H1 (cell line): ENCODE data around the gene LYPD1. TPM values are rescaled to one million over a fixed set of nuclear protein-coding genes. Genes with fewer than 3 reads are reported as not detected.

ENCODE experiments used
- CTCF ChIA-PET: fragments of 300-600 bp; sonication (Branson Sonifier 250); formaldehyde crosslinking; loops from one replicate; lab custom pipeline; 2021; ENCODE audit not compliant: partially characterized antibody; lab: Charles Lee
- POLR2A ChIA-PET: fragments of 300-600 bp; sonication (Branson Sonifier 250); formaldehyde crosslinking; loops from one replicate; lab custom pipeline; 2021; ENCODE audit warnings: inconsistent platforms; ENCODE audit not compliant: partially characterized antibody; lab: Charles Lee
- DNase-seq, 2 experiments: peaks; one replicate each; pipeline versions ENCODE4 v3.0.0 to v3.0.0-alpha.2; 2010 to 2022; ENCODE audit warnings: low spot score in 2 of 2, low read depth in 1 of 2, mixed read lengths in 1 of 2
- FAIRE-seq: peaks from 2 replicates; lab custom pipeline; 2011; peaks lifted over from hg19 to GRCh38; lab: Jason Lieb, UNC
- H2AFZ ChIP-seq: 2 replicates; pipeline ENCODE4 v1.8.1; 2012; ENCODE audit warnings: low read length, inconsistent platforms
- H2AK5ac ChIP-seq: 2 replicates; pipeline ENCODE4 v1.6.1; 2013; ENCODE audit warnings: low read depth, low read length
- H2BK120ac ChIP-seq: replicated peaks from 2 replicates; pipeline ENCODE3; 2013; ENCODE audit warnings: low read depth, low read length, inconsistent platforms
- H2BK12ac ChIP-seq: 2 replicates; pipeline ENCODE4 v1.6.1; 2013; ENCODE audit warnings: low read depth, low read length
- H2BK15ac ChIP-seq: 2 replicates; pipeline ENCODE4 v1.6.1; 2013; ENCODE audit warnings: low read length
- H2BK20ac ChIP-seq: 2 replicates; pipeline ENCODE4 v1.6.1; 2013; ENCODE audit warnings: low read length
- H2BK5ac ChIP-seq: 2 replicates; pipeline ENCODE4 v1.6.1; 2013; ENCODE audit warnings: low read depth, low read length
- H3K14ac ChIP-seq: 2 replicates; pipeline ENCODE4 v1.6.1; 2013; ENCODE audit warnings: inconsistent platforms; ENCODE audit not compliant: insufficient read length
- H3K18ac ChIP-seq: 2 replicates; pipeline ENCODE4 v1.6.1; 2013; ENCODE audit warnings: low read length; ENCODE audit errors: extremely low read depth
- H3K23ac ChIP-seq: 2 replicates; pipeline ENCODE4 v1.6.1; 2013; ENCODE audit warnings: inconsistent platforms; ENCODE audit not compliant: insufficient read length
- H3K23me2 ChIP-seq: 2 replicates; pipeline ENCODE4 v1.6.1; 2013; ENCODE audit warnings: low read depth, low read length
- H3K27ac ChIP-seq: 2 replicates; pipeline ENCODE4 v1.6.1; 2011; ENCODE audit warnings: low read depth, low read length, inconsistent platforms
- H3K27me3 ChIP-seq, 4 experiments: replicated peaks in 1 of 4; 1 replicate in 1 of 4; 2 replicates in 3 of 4; pipeline versions ENCODE4 v1.6.1 to v1.8.1; 2011 to 2013; ENCODE audit warnings: low read length in 3 of 4, mild to moderate bottlenecking in 3 of 4, inconsistent platforms in 2 of 4, mixed read lengths in 2 of 4, moderate library complexity in 1 of 4; ENCODE audit not compliant: control insufficient read depth in 3 of 4, insufficient read depth in 3 of 4; ENCODE audit errors: extremely low read depth in 1 of 4
- H3K36me3 ChIP-seq, 4 experiments: 2 replicates each; pipeline versions ENCODE4 v1.6.1 to v1.8.1; 2011 to 2013; ENCODE audit warnings: mild to moderate bottlenecking in 4 of 4, low read length in 3 of 4, moderate library complexity in 2 of 4, control low read depth in 1 of 4, inconsistent platforms in 1 of 4; ENCODE audit not compliant: insufficient read depth in 4 of 4, control insufficient read depth in 2 of 4
- H3K4ac ChIP-seq: replicated peaks from 2 replicates; pipeline ENCODE3; 2013; ENCODE audit warnings: low read length, low read depth, mixed read lengths, inconsistent platforms; ENCODE audit not compliant: insufficient read length
- H3K4me1 ChIP-seq, 4 experiments: replicated peaks in 1 of 4; 1 replicate in 1 of 4; 2 replicates in 3 of 4; pipeline versions ENCODE4 v1.6.1 to v1.8.1; 2011 to 2013; ENCODE audit warnings: low read length in 3 of 4, inconsistent platforms in 2 of 4, mixed read lengths in 1 of 4; ENCODE audit not compliant: insufficient read depth in 4 of 4, control insufficient read depth in 3 of 4
- H3K4me2 ChIP-seq, 2 experiments: 2 replicates each; pipeline versions ENCODE4 v1.6.1 to v1.8.1; 2011 to 2013; ENCODE audit warnings: low read depth in 2 of 2, low read length in 2 of 2, control low read depth in 1 of 2, inconsistent platforms in 1 of 2, mild to moderate bottlenecking in 1 of 2; ENCODE audit not compliant: insufficient read depth in 1 of 2
- H3K4me3 ChIP-seq, 4 experiments: fragments of 200-600, 300-600 bp in 1 of 4; sonication (generic), shearing (Covaris generic), sonication (Bioruptor Twin) in 1 of 4; 2 replicates each; pipeline versions ENCODE4 v1.5.1 to v1.8.1; 2011 to 2016; ENCODE audit warnings: low read length in 4 of 4, low read depth in 3 of 4, control low read depth in 2 of 4, inconsistent platforms in 2 of 4, mild to moderate bottlenecking in 2 of 4, mixed read lengths in 1 of 4, moderate library complexity in 1 of 4; ENCODE audit not compliant: insufficient read depth in 2 of 4; ENCODE audit errors: extremely low read depth in 1 of 4
- H3K56ac ChIP-seq: replicated peaks from 2 replicates; pipeline ENCODE3; 2013; ENCODE audit warnings: low read depth, mild to moderate bottlenecking, mixed read lengths, low read length, inconsistent platforms; ENCODE audit not compliant: insufficient read length
- H3K79me1 ChIP-seq: 2 replicates; pipeline ENCODE4 v1.6.1; 2013; ENCODE audit warnings: low read depth, low read length, control low read depth
- H3K79me2 ChIP-seq, 2 experiments: 2 replicates each; pipeline versions ENCODE4 v1.6.1 to v1.8.1; 2012 to 2013; ENCODE audit warnings: low read length in 2 of 2, mild to moderate bottlenecking in 2 of 2, inconsistent platforms in 1 of 2; ENCODE audit not compliant: insufficient read depth in 2 of 2, control insufficient read depth in 1 of 2
- H3K9ac ChIP-seq, 4 experiments: replicated peaks in 1 of 4; 1 replicate in 1 of 4; 2 replicates in 3 of 4; pipeline versions ENCODE4 v1.6.1 to v1.8.1; 2011 to 2013; ENCODE audit warnings: low read depth in 3 of 4, low read length in 3 of 4, control low read depth in 2 of 4, mild to moderate bottlenecking in 2 of 4, moderate library complexity in 2 of 4, inconsistent platforms in 1 of 4; ENCODE audit errors: extremely low read depth in 1 of 4
- H3K9me3 ChIP-seq, 2 experiments: 2 replicates each; pipeline versions ENCODE4 v1.6.1 to v1.8.1; 2012 to 2013; ENCODE audit warnings: mild to moderate bottlenecking in 2 of 2, moderate library complexity in 2 of 2, control low read depth in 1 of 2, inconsistent platforms in 1 of 2, low read depth in 1 of 2, low read length in 1 of 2, mixed read lengths in 1 of 2; ENCODE audit not compliant: insufficient read depth in 2 of 2
- H4K20me1 ChIP-seq, 2 experiments: replicated peaks in 1 of 2; 2 replicates each; pipeline versions ENCODE3 to v1.8.1; 2011 to 2013; ENCODE audit warnings: inconsistent platforms in 2 of 2, low read length in 2 of 2, mild to moderate bottlenecking in 1 of 2; ENCODE audit not compliant: insufficient read depth in 2 of 2, control insufficient read depth in 1 of 2
- H4K5ac ChIP-seq: 2 replicates; pipeline ENCODE4 v1.6.1; 2013; ENCODE audit warnings: low read length, low read depth, mixed read lengths, inconsistent platforms; ENCODE audit not compliant: insufficient read length
- H4K8ac ChIP-seq: 2 replicates; pipeline ENCODE4 v1.8.0; 2013; ENCODE audit warnings: mild to moderate bottlenecking, moderate library complexity, low read length, inconsistent platforms; ENCODE audit not compliant: insufficient read depth; ENCODE audit errors: extremely low read depth
- H4K91ac ChIP-seq: replicated peaks from 2 replicates; pipeline ENCODE3; 2013; ENCODE audit warnings: low read length, mixed read lengths, inconsistent platforms; ENCODE audit not compliant: insufficient read length
- CBX5 ChIP-seq: fragments of 300-800, 300-1000 bp; sonication (generic); IDR thresholded peaks from 2 replicates; pipeline ENCODE4 v1.7.1; 2016; ENCODE audit warnings: antibody characterized with exemption, low read length, low read depth
- CREB1 ChIP-seq: IDR thresholded peaks from 2 replicates; pipeline ENCODE4 v1.6.1; 2012; ENCODE audit warnings: inconsistent platforms
- MAX ChIP-seq: IDR thresholded peaks from 2 replicates; pipeline ENCODE4 v1.6.1; 2012; ENCODE audit warnings: inconsistent platforms
- RBBP5 ChIP-seq: IDR thresholded peaks from 2 replicates; pipeline ENCODE4 v1.7.1; 2012; ENCODE audit warnings: low read depth, mild to moderate bottlenecking, inconsistent platforms, low read length, moderate library complexity, borderline replicate concordance
- SIRT6 ChIP-seq: IDR thresholded peaks from one replicate; pipeline ENCODE4 v1.7.1; 2012; ENCODE audit warnings: low read length, inconsistent platforms
- polyA plus RNA-seq, 7 experiments: library from polyadenylated mRNA; depleted of rRNA in 3 of 7; stranded (reverse) in 5 of 7; unstranded in 2 of 7; fragments of >200 nt in 5 of 7; fragments of 200-250 nt in 2 of 7; gene quantifications; 1 replicate in 5 of 7; 2 replicates in 1 of 7; 4 replicates in 1 of 7; pipeline versions ENCODE4 v1.2.1 to v1.2.3, GENCODE V29; 2011 to 2013; ENCODE audit warnings: missing spikeins in 2 of 7, mixed read lengths in 2 of 7
- total RNA-seq: library from RNA; stranded (reverse); fragmentation: NEBNext Ultra II Directional; extraction: Animal tissue kit (Norgen Biotek cat#: 25700); gene quantifications from 2 replicates; pipeline ENCODE4 v1.2.1, GENCODE V29; 2021

LYPD1 gene
- total and polyA plus RNA-seq, 2 of the 8 experiments (the other 6 are each of a cell fraction or from before 2014, with no cell fraction given): 1.9 to 2.7 TPM

DNA sequence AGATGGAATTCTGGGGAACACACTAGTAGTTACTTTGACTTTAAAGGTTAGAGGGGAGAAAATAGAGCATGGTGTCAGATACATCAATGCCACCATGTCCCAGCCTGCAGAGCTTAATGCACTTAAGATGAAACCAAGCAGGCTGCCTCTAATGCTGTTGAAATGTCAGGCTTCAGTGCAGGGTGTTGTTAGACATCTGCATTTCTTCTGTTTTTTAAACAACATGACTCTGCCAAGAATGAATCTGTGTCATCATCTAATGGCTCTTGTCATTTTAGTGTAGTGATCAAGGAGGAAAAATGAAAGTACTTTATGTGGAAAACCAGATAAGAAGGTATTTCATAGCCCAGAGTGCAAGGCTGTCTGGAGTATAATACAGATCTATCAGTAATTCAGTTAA is 29.9 kb downstream of the LYPD1 start:
- Histone ChIP-seq H2BK20ac (no peak overlapping the region), H2AK5ac (no peak overlapping the region; the same call in 1 of the 2 replicates), H4K8ac (no peak overlapping the region), H3K9me3 (no peaks in the 10 kb centered on the region), H3K27me3 (no peaks in the 10 kb centered on the region; a peak in 1 of 7 replicates), H4K5ac (no peak overlapping the region), H3K4me2 (no peak overlapping the region), H3K4me3 (no peak overlapping the region), H3K23me2 (no peaks in the 10 kb centered on the region), H3K4me1 (peaks cover 0 to 6% (median under 1%) of the 10 kb centered on the region in 4 experiments; a peak in 2 of 7 replicates), H2AFZ (no peak overlapping the region), H3K56ac (no peak overlapping the region), H3K4ac (no peak overlapping the region), H3K36me3 (no peaks in the 10 kb centered on the region), H2BK12ac (no peak overlapping the region), H3K14ac (no peak overlapping the region), H2BK15ac (no peak overlapping the region), H3K79me2 (no peaks in the 10 kb centered on the region), H4K91ac (no peak overlapping the region), H3K18ac (no peak overlapping the region), H2BK120ac (no peak overlapping the region), H3K27ac (no peak overlapping the region), H4K20me1 (no peaks in the 10 kb centered on the region), H3K23ac (no peak overlapping the region), H3K9ac (no peak overlapping the region), H2BK5ac (no peak overlapping the region), H3K79me1 (no peaks in the 10 kb centered on the region)
- no peak for TF ChIP-seq SIRT6
- no peak for TF ChIP-seq RBBP5
- no peak for TF ChIP-seq MAX
- no peak for TF ChIP-seq CBX5
- TF ChIP-seq CREB1: no peak
- ChIA-PET CTCF (no interaction called here), POLR2A (no interaction called here)
- FAIRE-seq (no peak), DNase-seq (no peak)
